Body of pancreas (tissue), 4 donors: ENCODE data around the gene C12orf57. TPM values are rescaled to one million over a fixed set of nuclear protein-coding genes. Genes with fewer than 3 reads are reported as not detected.

Experiments used
- ATAC-seq: fragments of 150-250 bp; one replicate; pipeline ENCODE4 v1.9.1; 2016
- DNase-seq, 4 donors: peaks; one replicate each; pipeline ENCODE4 v3.0.0-alpha.2; 2019
- H3K27ac ChIP-seq, 4 donors: fragments of 200-600 bp; sonication (generic); 1 replicate in 3 of 4; 2 replicates in 1 of 4; pipeline versions ENCODE4 v1.5.1 to v1.6.1; 2016 to 2019; ENCODE audit warnings: mild to moderate bottlenecking in 1 of 4, mixed read lengths in 1 of 4, moderate library complexity in 1 of 4
- H3K27me3 ChIP-seq, 2 donors: fragments of 200-600 bp; sonication (generic); one replicate each; pipeline ENCODE4 v1.6.0; 2016; ENCODE audit warnings: mild to moderate bottlenecking in 1 of 2
- H3K36me3 ChIP-seq, 2 donors: fragments of 200-600 bp; sonication (generic); replicated peaks in 1 of 2; 2 replicates each; pipeline ENCODE4 v1.5.1; 2016; ENCODE audit warnings: low read depth in 2 of 2; ENCODE audit not compliant: insufficient read depth in 1 of 2
- H3K4me1 ChIP-seq: fragments of 200-600 bp; sonication (generic); one replicate; pipeline ENCODE4 v1.6.0; 2016
- H3K4me3 ChIP-seq, 2 donors: fragments of 200-600 bp; sonication (generic); 1 replicate in 1 of 2; 2 replicates in 1 of 2; pipeline ENCODE4 v1.5.1; 2016 to 2019
- H3K9me3 ChIP-seq, 3 donors: fragments of 200-600 bp; sonication (generic); 1 replicate in 2 of 3; 2 replicates in 1 of 3; pipeline ENCODE4 v1.5.1; 2016
- POLR2A ChIP-seq, 3 donors: fragments of 450-650 bp; IDR thresholded peaks; one replicate each; pipeline ENCODE4 v1.6.1; 2016; ENCODE audit warnings: antibody characterized with exemption in 3 of 3, mild to moderate bottlenecking in 2 of 3
- WGBS, 2 donors: methylation state at CpG; one replicate each; pipeline ENCODE4 v1.1.5; 2017; 5-methylcytosine and 5-hydroxymethylcytosine counted together
- intact Hi-C: fragments of 100-400 bp; cut with DNase I; formaldehyde crosslinking; loops from one replicate; pipeline ENCODE4 v1.15.1; 2023
- total RNA-seq, 2 donors: library from RNA; depleted of rRNA; stranded (reverse); fragments of >200 nt; gene quantifications; one replicate each; pipeline ENCODE4 v1.1.0, GENCODE V29; 2016
- TF ChIP-seq, protein P1 (sequence below), 7 experiments: fragments of 450-650 bp in 4 of 7; fragments of 200-600 bp in 3 of 7; sonication (generic) in 3 of 7; IDR thresholded peaks; one replicate each; pipeline ENCODE4 v1.5.1; 2016 to 2019; ENCODE audit warnings: antibody characterized with exemption in 7 of 7

C12orf57 gene
- total RNA-seq, 2 donors from 2014 or later: 219 to 302 TPM

DNA sequence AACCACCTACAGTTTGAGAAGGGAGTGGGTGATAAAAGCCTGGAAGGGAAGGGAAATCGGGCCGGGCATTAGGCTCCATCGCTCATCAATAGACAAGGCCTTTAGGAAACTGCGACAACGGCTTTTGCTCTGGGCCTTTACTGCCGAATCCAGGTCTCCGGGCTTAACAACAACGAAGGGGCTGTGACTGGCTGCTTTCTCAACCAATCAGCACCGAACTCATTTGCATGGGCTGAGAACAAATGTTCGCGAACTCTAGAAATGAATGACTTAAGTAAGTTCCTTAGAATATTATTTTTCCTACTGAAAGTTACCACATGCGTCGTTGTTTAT, 467 bp upstream of the C12orf57 start:
- Histone ChIP-seq H3K4me1 (peaks cover 44% of the 10 kb centered on the region), H3K4me3 (no peak overlapping the region), H3K36me3 (no peaks in the 10 kb centered on the region), H3K27me3 (no peaks in the 10 kb centered on the region), H3K27ac (peak overlapping the region; percentile 89 to 98 (median 93)), H3K9me3 (no peaks in the 10 kb centered on the region)
- 1 to 2% methylated on average over 13 of the region's 13 CpGs for WGBS, 2 donors
- DNase-seq (peak; percentile 83 to 94 (median 90)), ATAC-seq (peak; percentile 47)
- TF ChIP-seq POLR2A (IDR thresholded peaks at IDR 0.05): no peak
- TF ChIP-seq, protein P1, sequence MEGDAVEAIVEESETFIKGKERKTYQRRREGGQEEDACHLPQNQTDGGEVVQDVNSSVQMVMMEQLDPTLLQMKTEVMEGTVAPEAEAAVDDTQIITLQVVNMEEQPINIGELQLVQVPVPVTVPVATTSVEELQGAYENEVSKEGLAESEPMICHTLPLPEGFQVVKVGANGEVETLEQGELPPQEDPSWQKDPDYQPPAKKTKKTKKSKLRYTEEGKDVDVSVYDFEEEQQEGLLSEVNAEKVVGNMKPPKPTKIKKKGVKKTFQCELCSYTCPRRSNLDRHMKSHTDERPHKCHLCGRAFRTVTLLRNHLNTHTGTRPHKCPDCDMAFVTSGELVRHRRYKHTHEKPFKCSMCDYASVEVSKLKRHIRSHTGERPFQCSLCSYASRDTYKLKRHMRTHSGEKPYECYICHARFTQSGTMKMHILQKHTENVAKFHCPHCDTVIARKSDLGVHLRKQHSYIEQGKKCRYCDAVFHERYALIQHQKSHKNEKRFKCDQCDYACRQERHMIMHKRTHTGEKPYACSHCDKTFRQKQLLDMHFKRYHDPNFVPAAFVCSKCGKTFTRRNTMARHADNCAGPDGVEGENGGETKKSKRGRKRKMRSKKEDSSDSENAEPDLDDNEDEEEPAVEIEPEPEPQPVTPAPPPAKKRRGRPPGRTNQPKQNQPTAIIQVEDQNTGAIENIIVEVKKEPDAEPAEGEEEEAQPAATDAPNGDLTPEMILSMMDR (IDR thresholded peaks at IDR 0.05): no peak
- intact Hi-C loops: no loop called here

DNA sequence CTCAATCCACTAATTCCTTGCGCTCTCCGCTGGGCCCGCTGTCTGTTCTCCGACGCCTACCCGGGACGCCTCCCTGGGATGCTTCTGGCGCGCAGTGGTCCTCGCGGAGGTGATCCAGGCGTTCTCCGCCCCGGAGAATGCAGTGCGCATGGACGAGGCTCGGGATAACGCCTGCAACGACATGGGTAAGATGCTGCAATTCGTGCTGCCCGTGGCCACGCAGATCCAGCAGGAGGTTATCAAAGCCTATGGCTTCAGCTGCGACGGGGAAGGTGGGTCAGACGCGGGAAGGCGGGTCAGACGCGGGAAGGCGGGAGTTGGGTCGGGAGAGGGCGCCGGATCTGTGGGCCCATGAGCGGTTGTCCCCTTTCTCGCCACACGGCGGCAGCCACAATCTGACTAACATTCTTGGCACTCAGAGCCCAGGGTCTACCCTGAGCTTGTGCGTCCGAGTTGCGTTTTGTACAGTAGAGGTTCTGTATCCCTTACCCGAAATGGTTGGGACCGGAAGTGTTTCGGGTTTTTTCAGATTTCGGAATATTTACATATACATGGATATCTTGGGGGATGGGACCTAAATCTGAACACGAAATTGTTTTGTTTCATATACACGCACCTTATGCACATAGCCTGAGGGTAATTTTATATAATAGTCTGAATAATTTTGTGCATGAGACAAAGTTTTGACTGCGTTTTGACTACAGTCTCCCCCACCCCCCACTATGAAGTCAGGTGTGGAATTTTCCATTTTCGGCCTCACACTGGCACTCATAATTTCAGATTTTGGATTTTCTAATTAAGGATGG, 762 bp downstream of the C12orf57 start:
- Histone ChIP-seq H3K4me1 (peaks cover 40% of the 10 kb centered on the region), H3K4me3 (peak overlapping the region; percentile 54 to 81), H3K27ac (peak overlapping the region; percentile 89 to 98 (median 93)), H3K36me3 (no peaks in the 10 kb centered on the region), H3K27me3 (no peaks in the 10 kb centered on the region), H3K9me3 (no peaks in the 10 kb centered on the region)
- WGBS, 2 donors: 2% methylated on average over 17 to 48 of the region's 48 CpGs
- DNase-seq (peak; percentile 93 to 95 (median 94)), ATAC-seq (peak; percentile 61)
- intact Hi-C loops: no loop called here
- TF ChIP-seq POLR2A (IDR thresholded peaks at IDR 0.05): peak in 1 of 3 donors; percentile 63
- TF ChIP-seq, protein P1 (IDR thresholded peaks at IDR 0.05): peak; percentile 69 to 99 (median 96)

DNA sequence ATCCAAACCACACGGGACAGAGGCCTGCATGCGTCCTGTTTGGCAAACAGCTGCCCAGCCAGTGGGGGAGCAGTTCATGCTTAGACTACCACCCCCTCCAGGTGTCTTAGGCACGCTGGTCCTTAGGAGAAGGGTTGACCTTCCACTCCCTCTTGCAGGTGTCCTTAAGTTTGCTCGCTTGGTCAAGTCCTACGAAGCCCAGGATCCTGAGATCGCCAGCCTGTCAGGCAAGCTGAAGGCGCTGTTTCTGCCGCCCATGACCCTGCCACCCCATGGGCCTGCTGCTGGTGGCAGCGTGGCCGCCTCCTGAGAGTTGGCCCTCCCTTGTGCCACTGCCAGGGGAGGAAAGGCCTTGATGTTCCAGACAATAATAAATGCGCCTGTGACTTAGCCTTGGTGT, 1.8 kb downstream of the C12orf57 start:
- no peak for ATAC-seq
- Histone ChIP-seq H3K27me3 (no peaks in the 10 kb centered on the region), H3K36me3 (no peaks in the 10 kb centered on the region), H3K9me3 (no peaks in the 10 kb centered on the region), H3K4me1 (peaks cover 40% of the 10 kb centered on the region), H3K4me3 (no peak overlapping the region), H3K27ac (peak overlapping the region; percentile 89 to 98 (median 93))
- no peak for DNase-seq
- intact Hi-C loops: no loop called here
- TF ChIP-seq, protein P1 (IDR thresholded peaks at IDR 0.05): no peak
- TF ChIP-seq POLR2A (IDR thresholded peaks at IDR 0.05): no peak
- 34 to 39% methylated on average over 6 to 11 of the region's 11 CpGs for WGBS, 2 donors

DNA sequence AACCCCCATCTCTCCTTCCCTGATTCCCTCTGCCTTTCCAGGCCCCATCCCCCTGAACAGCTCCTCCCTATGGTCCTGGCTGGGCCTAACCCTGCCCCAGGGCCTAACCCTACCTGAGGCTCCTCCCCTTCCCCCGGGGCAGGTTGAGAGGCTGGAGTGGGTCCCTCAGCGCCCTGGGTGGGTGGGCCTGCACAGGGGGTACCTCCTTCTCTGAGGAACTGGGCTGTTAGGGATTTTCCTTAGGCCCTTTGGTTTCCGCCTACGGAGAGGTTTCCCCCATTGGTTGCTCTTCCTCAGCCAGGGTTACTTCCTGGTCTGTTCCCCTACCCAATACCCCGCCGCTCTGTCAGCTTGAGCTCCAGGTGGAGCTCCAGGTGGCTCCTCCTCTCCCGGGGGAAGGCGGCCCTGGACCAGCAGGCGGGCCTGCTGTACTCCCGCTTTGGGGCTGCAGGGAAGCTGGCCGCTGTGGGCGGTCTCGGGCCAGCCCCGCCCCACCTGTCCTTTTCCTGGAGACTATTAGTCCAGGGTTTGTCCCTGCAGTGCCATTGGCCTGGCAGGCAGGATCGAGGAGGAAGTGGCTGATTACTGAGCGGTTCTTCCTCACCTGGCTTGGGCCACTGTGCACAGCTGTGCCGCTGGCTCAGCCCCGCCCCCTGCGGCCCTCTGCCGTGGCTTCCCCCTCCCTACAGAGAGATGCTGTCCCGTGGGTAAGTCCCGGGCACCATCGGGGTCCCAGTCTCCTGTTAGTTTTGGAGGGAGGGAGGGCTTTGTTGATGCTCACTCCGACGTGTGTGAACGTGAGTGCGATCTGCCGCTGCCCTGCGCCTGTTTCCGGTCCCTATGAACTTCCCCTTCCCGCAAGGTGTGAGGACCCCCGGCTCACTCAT, 2.5 kb downstream of the C12orf57 start:
- TF ChIP-seq, protein P1 (IDR thresholded peaks at IDR 0.05): peak in 3 of 7 experiments; percentile 32 to 55 (median 47)
- peak; percentile 78 to 94 (median 93) for TF ChIP-seq POLR2A (IDR thresholded peaks at IDR 0.05)
- intact Hi-C loops: no loop called here
- ATAC-seq (peak; percentile 82), DNase-seq (peak; percentile 98 to 99 (median 99))
- Histone ChIP-seq H3K36me3 (no peaks in the 10 kb centered on the region), H3K4me3 (peak overlapping the region in 1 of 2 donors; percentile 3), H3K27me3 (no peaks in the 10 kb centered on the region), H3K4me1 (peaks cover 40% of the 10 kb centered on the region), H3K27ac (peak overlapping the region; percentile 89 to 98 (median 93)), H3K9me3 (no peaks in the 10 kb centered on the region)
- WGBS, 2 donors: 2 to 5% methylated on average over 19 to 32 of the region's 32 CpGs
